Measurements from ENCODE around the gene SIK3.
"Not testable (repeated sequence)": the region's sequence is repeated elsewhere in the genome, so short reads cannot be mapped to it uniquely, and the experiment has no call there.

Gene SIK3

DNA sequence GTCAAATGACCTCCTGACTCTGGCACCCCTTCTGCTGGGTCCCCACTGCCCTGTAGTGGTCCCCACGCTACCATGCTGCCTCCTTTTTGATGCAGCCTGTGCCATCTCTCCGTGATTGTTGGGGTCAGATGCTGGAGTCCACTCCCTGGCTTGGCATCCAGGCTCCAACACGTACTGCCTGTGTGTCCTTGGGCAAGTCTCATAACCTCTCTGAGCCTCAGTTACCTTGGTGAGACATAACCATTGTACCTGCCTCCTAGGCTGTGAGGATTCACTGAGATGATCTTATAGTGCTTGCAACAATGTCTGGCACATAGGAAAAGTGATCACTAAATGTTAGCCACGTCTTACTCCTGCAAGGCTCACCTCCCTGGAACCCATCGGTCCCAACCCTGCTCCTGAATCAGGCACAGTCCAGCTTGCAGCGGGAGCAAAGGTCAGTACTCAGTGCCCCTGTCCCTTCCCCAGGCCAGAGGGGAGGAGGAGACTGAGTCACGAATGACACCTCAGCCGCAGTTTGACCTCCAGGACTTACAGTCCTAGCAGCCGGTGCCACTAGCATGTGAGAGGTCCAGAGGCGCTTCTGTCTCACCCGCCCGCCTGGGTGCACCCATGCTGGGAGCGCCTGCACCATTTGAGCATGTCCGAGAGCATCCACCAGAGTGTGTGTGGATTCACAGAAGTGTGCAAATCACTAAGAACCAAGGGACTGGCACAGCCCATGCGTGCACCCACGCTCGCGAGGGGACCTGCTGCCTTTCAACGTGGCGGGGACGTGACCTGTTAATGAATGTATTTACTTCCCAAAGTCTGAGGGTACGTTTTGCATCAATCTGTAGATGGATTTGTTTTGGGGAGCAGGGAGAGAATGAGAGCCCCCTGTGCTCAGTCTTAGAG is 272.1 kb downstream of the SIK3 start:
- no peak for DNase-seq (ENCODE audit: low spot score)

DNA sequence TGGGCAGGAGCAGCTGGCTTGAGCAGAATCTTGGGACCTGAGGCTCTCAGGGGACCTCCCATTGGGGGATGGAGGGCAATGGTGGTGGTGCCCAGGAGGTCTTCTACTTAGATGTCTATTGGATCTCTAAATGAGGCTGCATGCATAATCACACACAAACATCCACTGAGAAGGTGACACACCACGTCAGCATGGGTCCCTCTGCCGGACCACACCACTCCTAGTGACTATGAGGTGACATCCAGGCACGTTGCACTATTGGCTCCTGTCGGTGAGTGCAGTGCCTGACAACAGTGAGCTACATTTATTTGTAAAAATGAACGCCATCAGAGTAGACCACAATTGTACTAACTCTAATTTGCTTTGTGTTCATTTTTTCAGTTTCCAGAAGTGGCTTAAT is 272.8 kb downstream of the SIK3 start:
- no peak for DNase-seq (ENCODE audit: low spot score)

- no peak for DNase-seq (ENCODE audit: low spot score)
Measured at GRCh38 chr11:116823031-116823843, 275.0 kb downstream of the SIK3 start, which contains the start of gene APOA4. Gene APOA4, minus strand, starts transcription at chr11:116823304. Its CDS starts 113 bp downstream, at chr11:116823191.

DNA sequence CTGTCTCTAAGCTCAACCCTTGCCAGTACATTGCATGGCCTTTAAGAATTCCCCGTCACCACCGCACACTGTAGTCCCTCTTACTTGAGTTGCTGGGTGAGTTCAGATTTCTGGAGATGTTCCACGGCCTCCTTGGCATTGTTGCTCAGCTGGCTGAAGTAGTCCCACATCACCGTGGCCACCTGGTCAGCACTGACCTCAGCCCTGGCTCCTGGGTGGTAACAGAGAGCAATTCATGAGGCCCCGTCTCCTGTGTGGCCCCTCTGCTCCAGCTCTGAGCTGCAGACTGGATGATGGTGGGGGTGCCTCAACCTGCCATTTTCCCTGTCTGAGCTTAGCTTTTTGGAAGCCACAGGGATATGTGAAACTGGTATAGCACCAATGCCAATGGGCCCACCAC is 275.7 kb downstream of the SIK3 start:
- DNase-seq (ENCODE audit: low spot score): no peak

GRCh38 chr11:116821050-116821918 is 276.9 kb downstream of the SIK3 start:
- no peak for DNase-seq (ENCODE audit: low spot score)

DNA sequence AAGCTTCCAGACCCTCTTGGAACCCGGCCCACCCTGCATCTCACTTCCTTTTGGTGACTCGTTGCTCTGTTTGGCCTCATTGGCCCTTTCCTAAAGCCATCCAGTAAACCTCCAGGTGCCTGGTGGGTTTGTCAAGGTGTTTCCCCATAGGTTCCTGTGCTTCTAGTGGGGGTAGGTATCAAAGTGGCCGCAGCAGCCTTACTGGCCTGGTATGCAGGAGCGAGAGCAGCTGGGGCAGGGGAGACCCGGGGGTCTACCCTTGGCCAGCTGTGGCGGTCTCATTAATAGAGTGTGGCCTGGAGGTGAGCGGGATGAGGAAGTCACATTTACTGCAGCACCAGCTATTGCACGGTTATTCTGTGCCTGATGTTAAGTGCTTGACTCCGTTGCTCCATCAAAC is 279.2 kb downstream of the SIK3 start:
- DNase-seq (ENCODE audit: low spot score): no peak

DNA sequence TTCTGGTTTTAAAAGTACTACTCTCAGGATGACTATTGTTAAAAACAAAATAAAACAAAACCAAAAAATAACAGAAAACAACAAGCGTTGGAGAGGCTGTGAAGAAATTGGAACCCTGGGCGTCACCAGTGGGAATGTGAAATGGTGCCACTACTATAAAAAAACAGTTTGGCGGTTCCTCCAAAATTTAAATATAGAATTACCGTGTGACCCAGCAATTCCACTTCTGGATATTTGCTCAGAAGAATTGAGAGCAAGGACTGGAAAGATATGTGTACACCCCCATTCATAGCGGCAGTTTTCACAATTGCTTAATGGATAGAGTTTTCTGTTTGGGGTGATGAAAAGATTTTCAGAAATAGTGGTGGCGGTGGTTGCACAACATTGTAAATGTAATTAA is 283.7 kb downstream of the SIK3 start:
- no peak for DNase-seq (ENCODE audit: low spot score)

- no peak for DNase-seq (ENCODE audit: low spot score)
Measured at GRCh38 chr11:116813781-116814471, 284.3 kb downstream of the SIK3 start.

GRCh38 chr11:116813170-116813569 is 285.1 kb downstream of the SIK3 start:
- no peak for DNase-seq (ENCODE audit: low spot score)

DNA sequence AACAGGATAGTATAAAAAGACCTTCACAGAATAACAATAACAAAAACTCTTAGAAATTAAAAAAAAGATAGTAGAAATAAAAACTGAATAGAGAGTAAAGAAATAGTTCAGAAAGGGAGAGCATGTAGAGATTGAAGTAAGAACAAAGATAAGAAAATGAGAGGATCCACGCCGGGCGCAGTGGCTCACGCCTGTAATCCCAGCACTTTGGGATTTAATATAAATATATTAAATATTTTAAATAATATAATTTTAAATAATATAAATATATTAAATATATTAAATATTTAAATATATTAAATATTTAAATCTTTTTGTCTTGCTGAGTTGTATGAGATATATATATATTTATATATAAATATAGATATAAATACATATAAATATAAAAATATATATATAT is 286.1 kb downstream of the SIK3 start:
- DNase-seq (ENCODE audit: low spot score): no peak

GRCh38 chr11:116811194-116811593 is 287.0 kb downstream of the SIK3 start:
- DNase-seq (ENCODE audit: low spot score): no peak

DNA sequence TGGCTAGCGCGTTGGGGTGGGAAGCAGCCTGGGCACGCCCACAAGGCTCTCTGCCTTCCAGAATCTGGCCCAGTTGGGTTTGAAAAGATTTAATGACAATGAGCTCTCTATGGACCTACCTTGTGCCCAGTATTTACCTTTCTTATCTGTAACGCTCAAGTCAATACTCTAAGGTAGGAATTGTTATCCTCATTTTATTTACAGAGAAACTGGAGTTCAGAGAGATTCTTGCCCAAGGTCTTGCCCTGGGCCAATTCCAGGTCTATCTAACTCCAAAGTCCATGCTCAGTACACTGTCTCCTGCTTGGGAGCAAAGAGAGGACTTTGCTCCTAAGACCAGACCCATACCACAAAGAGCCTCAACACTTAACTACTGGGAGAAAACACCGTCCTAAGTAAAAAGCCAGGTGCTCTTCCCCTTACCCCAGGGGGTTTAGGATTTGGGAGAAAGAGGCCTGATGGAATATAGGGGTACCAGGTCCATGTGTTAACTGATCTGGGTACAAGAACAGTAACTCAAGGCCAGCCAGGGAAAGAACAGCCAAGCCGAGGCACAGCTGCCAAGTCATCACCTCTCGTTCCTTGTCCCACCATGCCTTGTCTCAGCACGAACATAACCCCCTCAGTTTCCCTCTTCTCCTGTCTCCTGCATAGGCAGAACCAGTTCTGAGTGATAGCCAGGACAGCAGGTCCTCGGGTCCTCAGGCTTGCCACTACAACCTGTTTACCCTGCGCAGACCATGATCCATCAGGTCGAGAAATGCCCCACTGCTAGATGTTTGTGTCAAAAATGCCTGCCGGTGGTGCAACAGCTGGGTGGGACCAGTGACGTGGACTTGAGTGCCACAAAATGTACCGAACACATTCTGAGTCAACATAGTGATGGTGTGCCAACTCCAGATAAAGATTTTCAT is 289.7 kb downstream of the SIK3 start:
- no peak for DNase-seq (ENCODE audit: low spot score)

DNA sequence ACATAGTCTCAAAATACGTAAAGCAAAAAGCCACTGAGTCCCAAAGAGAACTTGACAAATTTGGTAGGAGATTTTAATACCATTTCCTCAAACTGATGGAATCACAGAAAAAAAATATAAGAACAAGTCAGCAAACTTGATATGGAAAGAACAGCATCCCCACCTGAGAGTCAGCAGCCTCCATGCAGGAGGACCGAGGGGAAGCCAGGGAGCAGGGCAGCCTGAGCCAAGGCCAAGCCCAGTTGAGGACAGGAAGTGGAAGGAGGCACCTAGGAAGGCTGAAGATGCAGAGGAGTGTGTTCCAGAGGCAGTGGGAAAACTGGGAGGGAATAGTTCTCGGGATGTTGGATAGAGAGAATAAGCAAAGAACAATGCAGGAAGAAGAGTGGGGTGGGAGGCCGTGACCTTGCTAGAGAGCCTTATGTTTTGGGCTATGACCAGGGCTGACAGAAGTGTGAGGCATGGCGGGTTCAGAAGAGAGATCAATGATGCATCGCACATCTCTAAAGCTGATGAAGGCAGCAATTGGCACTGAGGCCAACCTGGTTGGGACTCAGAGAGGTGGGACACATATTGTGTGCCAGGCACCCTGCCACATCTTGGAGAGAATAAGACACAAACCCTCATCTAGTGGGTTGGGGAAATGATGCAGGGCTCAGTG is 290.5 kb downstream of the SIK3 start:
- DNase-seq (ENCODE audit: low spot score): no peak

GRCh38 chr11:116804001-116804400 is 294.2 kb downstream of the SIK3 start:
- DNase-seq (ENCODE audit: low spot score): no peak

- DNase-seq (ENCODE audit: low spot score): not testable (repeated sequence)
Measured at GRCh38 chr11:116801662-116802061, 296.6 kb downstream of the SIK3 start.

- no peak for DNase-seq (ENCODE audit: low spot score)
Measured at GRCh38 chr11:116800610-116801009, 297.6 kb downstream of the SIK3 start.

GRCh38 chr11:116798368-116798767 is 299.9 kb downstream of the SIK3 start:
- DNase-seq (ENCODE audit: low spot score): no peak

- no peak for DNase-seq (ENCODE audit: low spot score)
Measured at GRCh38 chr11:116797816-116798215, 300.4 kb downstream of the SIK3 start.

DNA sequence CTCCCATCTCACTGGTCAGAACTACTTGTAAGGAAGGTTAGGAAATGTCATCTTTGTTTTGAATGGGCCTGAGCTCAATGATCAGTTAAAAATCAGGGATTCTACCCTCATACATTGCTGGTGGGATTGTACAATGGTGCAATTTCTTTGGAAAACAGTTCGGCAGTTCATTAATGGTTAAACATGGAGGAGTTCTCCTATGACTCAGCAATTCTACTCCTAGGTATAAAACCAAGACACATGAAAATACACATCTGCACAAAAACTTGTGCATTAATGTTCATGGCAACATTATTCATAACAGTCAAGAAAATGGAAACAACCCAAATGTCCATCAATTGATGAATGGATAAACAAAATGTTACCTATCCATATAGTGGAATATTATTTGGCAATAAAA is 301.7 kb downstream of the SIK3 start:
- DNase-seq (ENCODE audit: low spot score): no peak

GRCh38 chr11:116794851-116795250 is 303.4 kb downstream of the SIK3 start:
- no peak for DNase-seq (ENCODE audit: low spot score)
